Immature natural killer cell (primary cell): ENCODE measurements around the gene LRRC45. TPM values are rescaled to one million over a fixed set of nuclear protein-coding genes. Genes with fewer than 3 reads are reported as not detected.
A peak's percentile ranks its signal among the peaks of the same experiment; 100 is the strongest.

Experiments
- DNase-seq, 3 donors: peaks; one replicate each; pipeline ENCODE4 v3.0.0; 2022; ENCODE audit warnings: mixed read lengths in 1 of 3
- H3K27ac Mint-ChIP-seq, 6 donors: one replicate each; pipeline ENCODE4 v1.8.0; 2020; ENCODE audit warnings: mixed read lengths in 6 of 6, mild to moderate bottlenecking in 5 of 6, inconsistent platforms in 4 of 6, moderate library complexity in 3 of 6
- H3K27me3 Mint-ChIP-seq, 3 donors: one replicate each; pipeline ENCODE4 v1.8.0; 2020 to 2021; ENCODE audit warnings: low read depth in 3 of 3, mild to moderate bottlenecking in 3 of 3, mixed read lengths in 3 of 3, moderate library complexity in 3 of 3, inconsistent platforms in 1 of 3
- H3K36me3 Mint-ChIP-seq, 3 donors: one replicate each; pipeline ENCODE4 v1.8.0; 2020; ENCODE audit warnings: mixed read lengths in 3 of 3, inconsistent platforms in 2 of 3, mild to moderate bottlenecking in 2 of 3
- H3K4me1 Mint-ChIP-seq, 2 donors: one replicate each; pipeline ENCODE4 v1.8.0; 2020; ENCODE audit warnings: inconsistent platforms in 2 of 2, mild to moderate bottlenecking in 2 of 2, mixed read lengths in 2 of 2, moderate library complexity in 1 of 2
- H3K4me3 Mint-ChIP-seq, 5 donors: one replicate each; pipeline ENCODE4 v1.8.0; 2020; ENCODE audit warnings: mild to moderate bottlenecking in 5 of 5, mixed read lengths in 5 of 5, inconsistent platforms in 3 of 5, moderate library complexity in 3 of 5
- H3K9me3 Mint-ChIP-seq, 6 donors: one replicate each; pipeline ENCODE4 v1.8.0; 2020; ENCODE audit warnings: mild to moderate bottlenecking in 6 of 6, mixed read lengths in 6 of 6, inconsistent platforms in 4 of 6, moderate library complexity in 3 of 6
- polyA plus RNA-seq, 3 donors: library from polyadenylated mRNA; unstranded; fragments of 300-500 nt; fragmentation: Illumina TruSeq; gene quantifications; one replicate each; pipeline ENCODE4 v1.2.3, GENCODE V29; 2021

The LRRC45 gene
- polyA plus RNA-seq, 3 donors from 2014 or later: 4.7 to 9.9 (median 5.2) TPM

DNA sequence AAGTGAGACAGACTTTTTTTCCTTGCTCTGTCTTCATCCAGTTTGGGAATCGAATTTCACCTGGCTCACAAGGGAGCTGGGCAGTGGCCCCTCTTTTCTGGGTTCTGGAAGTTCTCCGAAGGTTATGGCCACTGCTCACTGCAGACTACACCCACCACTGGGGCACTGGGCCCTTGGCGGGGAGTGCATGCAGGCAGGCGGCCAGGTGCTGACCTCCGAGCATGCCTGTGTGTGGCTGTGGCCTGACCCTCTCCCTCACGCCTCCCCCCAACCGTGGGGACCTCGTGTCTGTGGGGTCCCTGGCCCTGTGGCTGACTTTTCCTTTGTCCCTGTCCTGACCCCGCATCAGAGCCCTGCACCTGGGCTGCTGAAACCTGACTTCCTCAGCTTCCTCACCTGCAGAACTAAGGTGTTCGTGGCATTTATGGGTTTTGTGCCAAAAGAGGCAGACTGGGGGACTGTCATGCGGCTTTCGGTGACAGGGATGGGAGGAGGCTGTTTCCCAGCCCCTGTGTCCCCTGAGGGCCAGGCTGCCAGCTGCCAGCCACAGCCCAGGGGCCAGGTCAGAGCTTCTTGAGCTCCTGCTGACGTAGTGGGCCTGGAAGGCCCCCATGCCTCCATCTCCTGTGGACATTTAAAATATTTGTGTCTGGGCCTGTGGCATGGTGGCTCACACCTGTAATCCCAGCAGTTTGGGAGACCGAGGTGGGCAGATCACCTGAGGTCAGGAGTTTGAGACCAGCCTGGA, 24.2 kb upstream of the LRRC45 start:
- DNase-seq: no peak
- Mint-ChIP-seq H3K9me3 (no peaks in the 10 kb centered on the region), H3K4me1 (no peaks in the 10 kb centered on the region), H3K27me3 (no peaks in the 10 kb centered on the region), H3K4me3 (no peak overlapping the region), H3K27ac (no peak overlapping the region), H3K36me3 (no peaks in the 10 kb centered on the region)

DNA sequence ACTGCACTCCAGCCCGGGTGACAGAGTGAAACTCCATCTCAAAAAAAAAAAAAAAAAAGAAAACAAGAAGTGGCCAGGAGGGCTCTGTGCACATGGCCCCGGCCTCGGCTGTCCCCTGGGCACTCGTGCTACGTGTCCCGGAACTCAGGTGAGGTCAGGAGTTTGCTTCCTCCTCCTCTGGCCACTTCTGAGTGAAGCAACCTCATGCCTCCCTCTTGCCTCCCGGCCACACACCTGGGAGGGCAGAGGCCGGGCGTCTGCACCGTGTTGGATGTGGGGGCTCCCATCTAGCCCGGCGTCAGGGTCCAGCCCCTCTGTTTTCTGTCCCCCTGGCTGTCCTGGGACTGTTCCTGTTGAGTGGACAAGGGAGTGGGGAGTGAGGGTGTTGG, 23.5 kb upstream of the LRRC45 start:
- Mint-ChIP-seq H3K36me3 (no peaks in the 10 kb centered on the region), H3K27me3 (no peaks in the 10 kb centered on the region), H3K9me3 (no peaks in the 10 kb centered on the region), H3K4me3 (no peak overlapping the region), H3K4me1 (no peaks in the 10 kb centered on the region), H3K27ac (no peak overlapping the region)
- DNase-seq: no peak

DNA sequence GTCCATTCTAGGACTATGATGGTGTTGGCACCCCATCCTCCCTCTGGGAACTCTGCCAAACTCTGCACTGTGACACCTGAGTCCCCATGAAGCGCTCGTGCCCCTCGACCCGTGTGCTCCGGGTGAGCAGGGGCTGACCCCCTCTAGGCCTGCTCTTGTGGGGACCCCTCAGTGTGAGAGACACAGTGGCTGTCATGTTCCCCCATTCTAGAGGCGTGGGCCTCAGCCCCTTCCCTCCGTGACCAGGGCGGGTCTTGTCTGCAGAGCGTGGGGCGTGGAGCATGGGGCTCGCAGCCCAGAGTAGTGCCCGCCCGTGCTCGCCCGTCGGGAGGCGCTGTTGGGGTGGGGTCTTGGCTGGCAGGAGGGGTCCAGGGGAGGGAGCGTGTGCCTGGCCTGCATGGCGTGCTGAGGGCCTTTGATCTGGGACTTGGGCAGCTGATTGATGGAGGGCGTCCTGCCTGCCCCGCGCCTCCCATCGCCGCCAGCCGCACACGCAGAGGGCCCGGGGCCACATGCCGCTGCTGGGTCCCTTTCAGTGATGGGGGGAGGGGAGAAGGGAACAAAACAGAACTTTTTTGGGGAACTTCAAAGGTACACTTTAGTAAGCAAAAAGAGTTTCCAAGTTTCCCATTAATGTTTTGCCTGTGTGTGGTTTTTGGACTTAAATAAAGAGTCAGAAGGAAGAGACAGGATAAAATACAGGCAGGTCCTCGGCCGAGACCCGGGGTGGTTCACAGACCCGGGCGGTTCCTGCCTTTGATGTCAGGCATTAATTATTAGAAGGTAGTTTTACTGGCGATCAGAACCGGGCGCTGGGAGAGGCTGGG, 22.9 kb upstream of the LRRC45 start:
- H3K36me3 Mint-ChIP-seq: no peaks in the 10 kb centered on the region
- no peaks in the 10 kb centered on the region for H3K27me3 Mint-ChIP-seq
- no peak overlapping the region for H3K27ac Mint-ChIP-seq
- H3K4me3 Mint-ChIP-seq: no peak overlapping the region
- H3K9me3 Mint-ChIP-seq: no peaks in the 10 kb centered on the region
- no peak for DNase-seq
- H3K4me1 Mint-ChIP-seq: no peaks in the 10 kb centered on the region

DNA sequence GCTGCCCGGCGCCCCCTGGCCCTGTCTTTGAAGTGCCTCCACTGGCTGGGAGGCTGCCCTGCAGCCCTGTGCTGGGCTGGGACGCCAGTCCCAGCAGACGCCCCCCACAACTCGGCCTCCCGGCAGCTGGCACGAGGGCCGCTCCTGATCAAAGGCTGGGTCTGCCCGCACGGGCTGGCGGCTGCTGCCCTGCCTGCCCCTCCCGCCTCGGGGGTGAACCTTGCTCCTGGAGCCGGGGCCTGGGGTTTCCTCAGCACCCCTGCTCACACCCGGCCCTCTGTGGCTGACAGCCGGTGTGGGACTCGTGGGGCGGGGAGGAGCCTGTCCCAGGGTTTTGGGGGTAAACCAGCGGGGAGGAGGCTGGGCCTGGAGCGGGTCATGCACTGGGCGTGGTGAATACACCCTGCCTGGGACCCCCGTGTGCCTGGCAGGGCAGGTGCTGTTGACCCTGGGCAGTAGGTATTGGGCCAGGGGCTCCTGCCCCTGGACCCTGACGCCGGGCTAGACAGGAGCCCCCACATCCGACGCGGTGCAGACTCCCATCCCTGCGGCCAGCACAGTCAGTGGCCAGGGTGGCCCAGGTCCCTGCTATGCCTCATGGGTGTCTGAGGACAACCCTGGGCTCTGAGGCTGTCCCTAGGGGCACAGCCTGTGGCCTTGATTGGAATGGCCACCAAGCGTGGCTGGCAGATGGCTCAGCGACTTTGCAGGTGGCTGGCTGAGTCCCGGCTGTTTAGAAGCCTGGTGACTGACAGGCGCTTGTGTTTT, 22.1 kb upstream of the LRRC45 start:
- H3K36me3 Mint-ChIP-seq: no peaks in the 10 kb centered on the region
- no peaks in the 10 kb centered on the region for H3K9me3 Mint-ChIP-seq
- peaks cover 0 to under 1% (median 0%) of the 10 kb centered on the region in 3 donors for H3K27me3 Mint-ChIP-seq
- DNase-seq: no peak
- H3K4me3 Mint-ChIP-seq: no peak overlapping the region
- H3K4me1 Mint-ChIP-seq: no peaks in the 10 kb centered on the region
- no peak overlapping the region for H3K27ac Mint-ChIP-seq

DNA sequence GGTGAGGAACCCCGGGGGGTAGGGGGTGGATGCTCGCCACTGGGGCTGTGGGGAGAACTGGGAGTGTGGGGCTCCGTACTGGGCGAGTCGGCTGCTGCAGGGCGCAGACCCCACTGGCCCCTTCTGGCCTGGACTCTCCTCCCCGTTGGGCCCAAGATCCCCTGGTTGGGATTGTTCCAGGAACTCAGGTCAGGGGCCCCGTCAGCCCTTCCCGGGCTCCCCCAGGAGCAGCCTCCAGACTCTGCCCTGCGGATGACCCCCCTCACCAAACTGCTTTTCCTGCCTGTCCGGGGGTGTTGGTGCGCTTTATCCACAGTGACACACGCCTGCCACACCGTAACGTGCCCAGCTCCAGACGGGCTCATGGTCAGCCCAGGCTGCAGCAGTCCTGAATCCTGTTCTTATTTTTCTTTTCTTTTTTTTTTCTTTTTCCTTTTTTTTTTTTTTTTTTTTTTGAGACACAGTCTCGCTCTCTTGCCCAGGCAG, 21.5 kb upstream of the LRRC45 start:
- Mint-ChIP-seq H3K9me3 (no peaks in the 10 kb centered on the region), H3K4me1 (no peaks in the 10 kb centered on the region), H3K27me3 (peaks cover 0 to 3% (median 0%) of the 10 kb centered on the region in 3 donors), H3K27ac (no peak overlapping the region), H3K4me3 (no peak overlapping the region), H3K36me3 (no peaks in the 10 kb centered on the region)
- no peak for DNase-seq

DNA sequence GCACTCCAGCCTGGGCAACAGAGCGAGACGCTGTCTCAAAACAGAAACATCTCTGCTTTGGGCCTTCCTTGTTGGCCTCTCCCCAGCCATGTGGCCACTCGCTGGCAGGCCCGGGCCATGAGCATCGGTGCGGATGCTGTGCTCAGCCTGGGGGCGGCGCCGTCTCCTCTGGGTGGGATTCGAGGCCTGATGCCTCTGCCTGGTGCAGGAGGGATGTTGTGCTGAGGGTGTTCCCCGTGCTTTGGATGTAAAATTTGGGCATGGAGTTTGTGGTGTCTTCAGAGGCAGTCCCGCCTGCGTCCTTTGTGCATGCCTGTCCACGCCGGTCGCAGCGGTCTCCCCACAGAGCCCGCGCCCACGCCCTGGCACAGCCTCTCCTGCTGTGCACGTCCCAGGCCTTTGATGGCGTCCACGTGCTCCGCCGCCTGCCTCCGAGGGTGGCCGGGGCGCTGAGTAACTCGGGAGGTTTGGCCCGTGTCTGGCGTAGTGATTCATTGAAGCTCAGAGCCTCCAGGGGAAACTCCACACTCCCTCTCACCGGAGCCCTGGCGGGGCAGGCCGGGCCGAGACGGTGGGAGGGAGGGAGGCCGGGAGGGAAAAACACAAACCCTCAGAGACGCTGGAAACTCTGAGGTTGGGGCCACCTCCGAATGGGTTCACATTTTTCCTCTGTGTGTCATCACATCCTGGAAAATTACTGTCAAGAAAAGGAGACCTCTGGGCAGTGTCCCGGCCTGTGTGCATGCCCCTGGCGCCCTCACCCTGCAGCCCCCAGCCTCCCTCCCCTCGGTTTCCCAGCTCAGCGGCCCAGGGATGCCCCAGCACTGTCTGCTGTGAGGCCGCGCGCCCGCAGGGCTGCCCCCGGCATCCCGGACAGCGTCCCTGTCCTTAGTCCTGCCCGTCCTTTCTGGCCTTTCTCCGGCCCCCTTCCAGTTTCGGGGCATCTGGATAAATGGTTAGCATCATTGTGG, 19.4 kb upstream of the LRRC45 start:
- Mint-ChIP-seq H3K27ac (no peak overlapping the region), H3K4me1 (no peaks in the 10 kb centered on the region), H3K4me3 (no peak overlapping the region), H3K36me3 (no peaks in the 10 kb centered on the region), H3K9me3 (no peaks in the 10 kb centered on the region), H3K27me3 (peaks cover 0 to 3% (median 0%) of the 10 kb centered on the region in 3 donors)
- no peak for DNase-seq

DNA sequence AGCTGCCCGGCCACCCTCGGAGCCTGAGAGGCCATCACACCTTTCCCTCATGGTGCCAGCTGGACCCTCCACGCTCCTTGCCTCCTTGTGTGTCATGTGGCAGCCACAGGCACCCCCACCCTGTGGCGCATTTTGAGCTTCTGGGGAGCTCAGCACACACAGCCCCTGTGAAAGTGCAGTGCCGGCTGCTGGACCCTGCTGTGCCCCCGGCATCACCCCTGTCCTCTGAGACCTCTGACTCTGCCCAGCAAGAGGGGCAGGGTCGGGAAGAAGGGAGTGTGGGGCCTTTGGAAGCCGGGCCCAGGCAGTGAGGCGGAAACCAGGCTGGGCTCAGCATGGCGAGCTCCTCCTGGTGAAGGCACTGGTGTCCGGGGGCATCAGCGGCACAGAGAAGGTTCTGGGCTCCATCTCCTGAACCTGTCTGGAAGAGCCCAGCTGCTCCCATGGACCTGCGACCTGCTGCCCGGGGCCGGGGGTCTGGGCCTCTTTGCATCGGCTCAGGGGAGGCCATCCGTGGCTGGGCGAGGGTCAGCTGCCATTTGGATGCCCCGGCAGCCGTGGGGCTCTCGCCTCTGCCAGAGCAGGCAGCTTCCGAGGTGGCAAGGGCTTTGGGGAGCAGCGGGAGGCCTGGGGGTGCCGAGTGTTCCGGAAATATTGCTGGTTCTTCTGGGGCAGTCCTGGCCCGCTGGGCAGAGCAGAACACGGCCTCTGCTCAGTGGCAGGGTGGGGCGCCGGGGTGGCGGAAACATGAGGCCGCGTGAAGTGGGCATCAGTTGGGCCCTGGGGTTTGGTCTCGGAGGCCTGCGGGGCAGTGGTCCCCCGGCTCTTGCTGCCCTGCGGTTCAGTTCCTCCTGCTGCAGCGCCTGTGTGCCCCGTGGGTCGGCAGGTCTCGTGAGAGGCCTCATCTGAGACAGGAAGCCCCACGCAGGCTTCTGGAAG, 18.3 kb upstream of the LRRC45 start:
- Mint-ChIP-seq H3K9me3 (no peaks in the 10 kb centered on the region), H3K4me1 (no peaks in the 10 kb centered on the region), H3K27ac (no peak overlapping the region), H3K36me3 (no peaks in the 10 kb centered on the region), H3K4me3 (no peak overlapping the region), H3K27me3 (peaks cover 0 to 3% (median 0%) of the 10 kb centered on the region in 3 donors)
- no peak for DNase-seq

DNA sequence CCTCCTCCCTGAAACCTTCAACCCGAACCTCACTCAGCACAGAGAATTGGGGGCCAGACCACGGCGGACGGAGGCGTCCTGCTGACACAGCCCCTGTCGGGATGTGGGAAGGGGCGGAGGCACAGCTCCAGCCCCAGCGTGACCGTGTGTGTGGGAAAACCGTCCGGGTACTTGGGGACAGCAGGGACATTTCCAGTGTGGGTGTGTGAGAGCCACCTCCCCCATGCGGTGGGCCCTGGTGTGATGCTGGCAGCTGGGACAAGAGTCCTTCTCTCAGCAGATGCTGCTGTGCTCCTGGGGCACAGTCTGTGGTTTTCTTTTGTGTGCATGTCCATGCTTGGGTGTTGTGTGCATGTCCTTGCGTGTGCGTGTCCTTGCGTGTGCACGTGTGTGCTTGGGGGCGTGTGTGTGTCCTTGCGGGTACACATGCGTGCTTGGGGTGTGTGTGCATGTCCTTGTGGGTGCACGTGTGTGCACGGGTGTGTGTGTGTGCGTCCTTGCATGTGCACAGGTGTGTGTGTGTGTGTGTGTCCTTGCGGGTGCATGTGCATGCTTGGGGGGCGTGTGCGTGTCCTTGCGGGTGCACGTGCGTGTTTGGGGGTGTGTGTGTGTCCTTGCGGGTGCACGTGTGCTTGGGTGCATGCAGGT, 17.3 kb upstream of the LRRC45 start:
- peaks cover 0 to 3% (median 0%) of the 10 kb centered on the region in 3 donors for H3K27me3 Mint-ChIP-seq
- H3K27ac Mint-ChIP-seq: peak overlapping the region in 1 of 6 donors; percentile 71

DNA sequence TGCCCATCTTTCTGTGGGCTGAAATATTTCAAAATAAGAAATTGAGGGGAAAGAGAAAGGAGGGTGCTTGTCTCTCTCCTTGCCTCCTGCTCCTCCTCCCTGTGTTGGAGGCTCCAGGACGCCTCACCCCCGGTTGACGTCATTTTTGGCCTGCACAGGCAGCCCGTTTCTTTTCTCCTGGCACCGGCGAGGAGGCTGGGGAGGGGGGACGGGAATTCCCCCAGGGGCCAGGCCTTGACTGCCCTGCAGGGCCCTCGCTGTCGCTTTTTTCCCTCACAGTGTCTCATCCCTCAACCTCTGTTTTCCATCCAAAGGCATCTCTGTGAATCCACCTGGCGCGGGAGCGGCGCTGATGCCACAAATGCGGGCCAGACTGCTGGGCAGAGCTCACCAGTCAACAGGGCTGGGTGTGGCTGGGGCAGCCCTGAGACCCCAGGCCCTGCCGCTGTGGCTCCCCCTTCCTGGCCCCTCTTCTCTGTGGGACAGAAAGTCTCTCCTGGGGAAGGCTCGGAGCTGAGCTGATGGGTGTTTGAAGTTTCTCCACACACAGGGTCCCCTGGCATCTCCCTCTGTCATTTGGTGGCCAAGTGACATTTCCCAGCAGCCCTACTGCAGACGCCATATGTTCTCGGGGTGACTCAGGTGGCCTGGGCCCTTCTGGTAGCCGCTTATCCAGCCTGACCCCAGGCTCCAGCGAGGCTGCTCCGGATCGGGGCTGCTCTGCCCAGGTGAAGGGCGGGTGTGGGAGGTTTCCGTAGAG, 16.5 kb upstream of the LRRC45 start:
- peaks cover 0 to 3% (median 0%) of the 10 kb centered on the region in 3 donors for H3K27me3 Mint-ChIP-seq
- H3K4me1 Mint-ChIP-seq: no peaks in the 10 kb centered on the region
- DNase-seq: no peak
- H3K27ac Mint-ChIP-seq: no peak overlapping the region
- H3K4me3 Mint-ChIP-seq: no peak overlapping the region
- no peaks in the 10 kb centered on the region for H3K9me3 Mint-ChIP-seq
- no peaks in the 10 kb centered on the region for H3K36me3 Mint-ChIP-seq

More for the DNA sequence above, 17.3 kb upstream of the LRRC45 start:
- H3K36me3 Mint-ChIP-seq: no peaks in the 10 kb centered on the region
- H3K4me3 Mint-ChIP-seq: no peak overlapping the region
- H3K4me1 Mint-ChIP-seq: no peaks in the 10 kb centered on the region
- DNase-seq: no peak
- H3K9me3 Mint-ChIP-seq: no peaks in the 10 kb centered on the region

DNA sequence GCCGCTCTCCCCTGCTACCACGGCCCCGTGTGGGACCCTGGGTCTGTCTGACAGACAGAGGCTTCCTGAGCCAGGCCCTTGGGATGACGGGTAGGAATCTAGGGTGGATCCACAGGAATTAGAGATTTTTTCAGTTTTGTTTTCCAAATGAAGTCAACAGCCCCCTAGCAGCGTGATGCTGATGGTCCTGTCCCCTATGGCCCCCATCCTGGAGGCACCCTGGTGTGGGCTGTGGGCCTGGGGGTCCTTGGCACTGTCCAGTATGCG, 15.9 kb upstream of the LRRC45 start:
- Mint-ChIP-seq H3K4me3 (no peak overlapping the region), H3K36me3 (no peaks in the 10 kb centered on the region), H3K9me3 (no peaks in the 10 kb centered on the region), H3K4me1 (no peaks in the 10 kb centered on the region), H3K27ac (no peak overlapping the region), H3K27me3 (peaks cover 0 to 3% (median 0%) of the 10 kb centered on the region in 3 donors)
- no peak for DNase-seq

DNA sequence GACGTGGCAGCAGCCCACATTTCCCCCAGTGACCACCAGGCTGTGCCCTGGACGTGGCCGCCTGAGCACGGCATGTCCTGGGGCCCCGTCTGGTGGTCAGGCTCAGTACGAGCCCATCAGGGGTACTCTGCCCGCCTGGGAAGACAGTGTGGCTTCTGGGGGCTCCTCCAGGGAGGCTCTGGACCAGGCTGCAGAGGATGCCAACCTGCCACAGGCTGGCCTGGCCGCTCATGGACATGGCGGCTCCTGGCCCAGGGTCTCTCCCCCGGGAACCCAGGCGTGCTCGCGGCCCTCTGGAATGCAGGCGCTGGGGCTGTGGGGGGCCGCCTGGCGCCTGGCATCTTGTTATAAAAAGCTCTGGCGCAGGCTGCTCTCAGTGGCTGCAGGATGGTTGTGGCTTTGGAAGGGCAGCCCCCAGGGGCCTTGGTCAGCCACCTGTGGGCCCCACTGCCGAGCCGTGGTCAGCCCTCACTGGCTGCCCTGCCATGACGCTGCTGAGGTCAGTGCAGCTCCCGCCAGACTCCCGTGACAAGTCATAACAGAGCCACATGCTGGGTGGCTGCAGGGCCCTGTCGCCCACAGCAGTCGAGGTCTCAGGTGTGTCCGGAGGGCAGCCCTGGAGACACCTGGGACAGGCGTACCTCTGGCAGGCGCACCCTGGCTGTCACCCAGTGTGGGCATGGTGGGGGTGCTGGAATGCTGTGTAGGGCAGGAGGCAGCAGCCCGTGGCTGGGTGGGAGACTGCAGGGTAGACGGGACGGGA, 15.4 kb upstream of the LRRC45 start:
- Mint-ChIP-seq H3K36me3 (no peaks in the 10 kb centered on the region), H3K9me3 (no peaks in the 10 kb centered on the region), H3K4me1 (no peaks in the 10 kb centered on the region), H3K27ac (no peak overlapping the region), H3K4me3 (no peak overlapping the region), H3K27me3 (peaks cover 0 to 3% (median 0%) of the 10 kb centered on the region in 3 donors)
- no peak for DNase-seq
